HepG2 (cell line): Measurements from ENCODE around the gene ZBTB46. TPM values are rescaled to one million over a fixed set of nuclear protein-coding genes. Genes with fewer than 3 reads are reported as not detected.
A peak's percentile ranks its signal among the peaks of the same experiment; 100 is the strongest.

Source experiments
- ATAC-seq: fragments of 200-7000 bp; cut with Tn5 transposase; 3 replicates; pipeline ENCODE4 v1.9.1; 2020; ENCODE audit warnings: mild to moderate bottlenecking, moderate library complexity
- BruUV-seq: library from RNA; stranded (reverse); fragments of 400-500 nt; replicated peaks from 2 replicates; lab custom pipeline; 2021; lab: Mats Ljungman, UMichigan
- CTCF ChIA-PET: fragments of 300-600 bp; formaldehyde crosslinking; extraction: SDS; loops from one replicate; lab custom pipeline; 2021; ENCODE audit warnings: low total read pairs, inconsistent platforms, low intra/inter-chr PET ratio; lab: Yijun Ruan, JAX
- POLR2A ChIA-PET: fragments of 350-600 bp; sonication (Branson Sonifier 250); formaldehyde crosslinking; loops from one replicate; lab custom pipeline; 2020; ENCODE audit warnings: antibody characterized with exemption, inconsistent platforms; lab: Yijun Ruan, JAX
- DNase-seq: peaks from one replicate; pipeline ENCODE4 v3.0.0-alpha.2; 2015; ENCODE audit warnings: low spot score
- FAIRE-seq: peaks from 3 replicates; lab custom pipeline; 2011; peaks lifted over from hg19 to GRCh38; lab: Jason Lieb, UNC
- H2AFZ ChIP-seq: one replicate; pipeline ENCODE4 v1.6.1; 2011; ENCODE audit warnings: low read length, inconsistent platforms
- H3K27ac ChIP-seq: fragments of 300-600 bp; 3 replicates; pipeline ENCODE4 v1.8.0; 2011; ENCODE audit warnings: mixed run types, mild to moderate bottlenecking, mixed read lengths, low read length, inconsistent platforms; ENCODE audit not compliant: insufficient read depth; ENCODE audit errors: extremely low read length
- H3K27me3 ChIP-seq, 2 experiments: fragments of 200-600 bp in 1 of 2; 2 replicates in 1 of 2; 3 replicates in 1 of 2; pipeline versions ENCODE4 v1.6.0 to v1.8.0; 2011; ENCODE audit warnings: low read length in 2 of 2, mild to moderate bottlenecking in 2 of 2, moderate library complexity in 2 of 2, inconsistent platforms in 1 of 2; ENCODE audit not compliant: insufficient read depth in 2 of 2, control insufficient read depth in 1 of 2
- H3K36me3 ChIP-seq, 2 experiments: fragments of 200-600 bp in 1 of 2; replicated peaks in 1 of 2; 2 replicates in 1 of 2; 3 replicates in 1 of 2; pipeline versions ENCODE4 v1.5.1 to v1.8.0; 2011; ENCODE audit warnings: low read length in 2 of 2, inconsistent platforms in 1 of 2; ENCODE audit not compliant: insufficient read depth in 2 of 2, control insufficient read depth in 1 of 2
- H3K4me1 ChIP-seq: 2 replicates; pipeline ENCODE4 v1.5.1; 2012; ENCODE audit warnings: low read length, inconsistent platforms; ENCODE audit not compliant: insufficient read depth
- H3K4me2 ChIP-seq: 2 replicates; pipeline ENCODE4 v1.6.0; 2011; ENCODE audit warnings: low read depth, low read length, inconsistent platforms
- H3K4me3 ChIP-seq, 3 experiments: fragments of 200-600 bp in 1 of 3; sonication (generic), shearing (Covaris generic) in 1 of 3; replicated peaks in 1 of 3; 2 replicates each; pipeline ENCODE4 v1.5.1; 2011 to 2016; ENCODE audit warnings: low read length in 3 of 3, inconsistent platforms in 2 of 3, low read depth in 2 of 3, mild to moderate bottlenecking in 2 of 3, control low read depth in 1 of 3, mixed read lengths in 1 of 3; ENCODE audit not compliant: insufficient read depth in 1 of 3
- H3K79me2 ChIP-seq: one replicate; pipeline ENCODE4 v1.6.1; 2011; ENCODE audit warnings: low read length, inconsistent platforms; ENCODE audit not compliant: insufficient read depth
- H3K9ac ChIP-seq: 2 replicates; pipeline ENCODE4 v1.6.0; 2011; ENCODE audit warnings: mild to moderate bottlenecking, low read depth, low read length, inconsistent platforms; ENCODE audit not compliant: insufficient read depth
- H3K9me3 ChIP-seq: 2 replicates; pipeline ENCODE4 v1.5.1; 2012; ENCODE audit warnings: mild to moderate bottlenecking, low read length
- H4K20me1 ChIP-seq: 2 replicates; pipeline ENCODE4 v1.6.0; 2011; ENCODE audit warnings: inconsistent platforms, mild to moderate bottlenecking, low read length, moderate library complexity; ENCODE audit not compliant: insufficient read depth
- AGO2 ChIP-seq: fragments of 200-400 bp; formaldehyde crosslinking; optimal IDR thresholded peaks from 2 replicates; pipeline ENCODE3; 2017; ENCODE audit warnings: mild to moderate bottlenecking, low read depth, low read length, moderate library complexity
- HNRNPLL ChIP-seq: fragments of 200-400 bp; formaldehyde crosslinking; IDR thresholded peaks from 2 replicates; pipeline ENCODE4 v1.6.1; 2017; ENCODE audit warnings: mild to moderate bottlenecking, low read depth, low read length; ENCODE audit not compliant: poor library complexity, severe bottlenecking
- KDM2A ChIP-seq: sonication (generic); formaldehyde crosslinking; IDR thresholded peaks from 2 replicates; pipeline ENCODE4 v1.4.0; 2020; ENCODE audit warnings: low read depth, missing genetic modification reagents, borderline replicate concordance
- MAZ ChIP-seq, 2 experiments: sonication (generic) in 1 of 2; formaldehyde crosslinking in 1 of 2; IDR thresholded peaks; 2 replicates each; pipeline versions ENCODE4 v1.5.0 to v1.6.1; 2012 to 2020; ENCODE audit warnings: low read depth in 2 of 2, mild to moderate bottlenecking in 2 of 2, borderline replicate concordance in 1 of 2, improper control_type of control experiment in 1 of 2, low read length in 1 of 2, missing genetic modification reagents in 1 of 2, moderate library complexity in 1 of 2
- MTA1 ChIP-seq: sonication (generic); formaldehyde crosslinking; IDR thresholded peaks from 2 replicates; pipeline ENCODE4 v1.4.0; 2020; ENCODE audit warnings: missing genetic modification reagents, mild to moderate bottlenecking, borderline replicate concordance
- NFYC ChIP-seq: IDR thresholded peaks from 2 replicates; pipeline ENCODE4 v1.6.1; 2016; ENCODE audit warnings: missing genetic modification reagents, missing compliant biosample characterization
- NRL ChIP-seq: sonication (generic); formaldehyde crosslinking; IDR thresholded peaks from 2 replicates; pipeline ENCODE4 v1.5.0; 2020; ENCODE audit warnings: missing genetic modification reagents, mild to moderate bottlenecking, moderate library complexity, borderline replicate concordance
- PATZ1 ChIP-seq: sonication (generic); formaldehyde crosslinking; IDR thresholded peaks from 2 replicates; pipeline ENCODE4 v1.4.0; 2020; ENCODE audit warnings: missing genetic modification reagents
- POLR2A ChIP-seq, 2 experiments: IDR thresholded peaks; 2 replicates each; pipeline ENCODE4 v1.6.1; 2011; ENCODE audit warnings: low read depth in 2 of 2, low read length in 2 of 2, mild to moderate bottlenecking in 1 of 2, moderate library complexity in 1 of 2; ENCODE audit not compliant: insufficient read depth in 1 of 2
- POLR2AphosphoS5 ChIP-seq: IDR thresholded peaks from 2 replicates; pipeline ENCODE4 v1.6.1; 2012; ENCODE audit warnings: low read depth, low read length
- POLR2G ChIP-seq: fragments of 200-400 bp; formaldehyde crosslinking; IDR thresholded peaks from 2 replicates; pipeline ENCODE4 v1.6.1; 2018; ENCODE audit warnings: mild to moderate bottlenecking, low read depth, low read length, moderate library complexity
- RBFOX2 ChIP-seq: fragments of 200-400 bp; formaldehyde crosslinking; IDR thresholded peaks from 2 replicates; pipeline ENCODE4 v1.6.1; 2017; ENCODE audit warnings: low read depth, mild to moderate bottlenecking, low read length
- ZBTB38 ChIP-seq: sonication (generic); formaldehyde crosslinking; IDR thresholded peaks from 2 replicates; pipeline ENCODE4 v1.5.1; 2020; ENCODE audit warnings: mild to moderate bottlenecking, missing genetic modification reagents
- ZBTB7A ChIP-seq: sonication (generic); formaldehyde crosslinking; IDR thresholded peaks from 2 replicates; pipeline ENCODE4 v1.8.0; 2022; ENCODE audit warnings: mild to moderate bottlenecking, missing genetic modification reagents
- ZFP41 ChIP-seq: sonication (generic); formaldehyde crosslinking; IDR thresholded peaks from 2 replicates; pipeline ENCODE4 v1.4.0; 2020; ENCODE audit warnings: mild to moderate bottlenecking, missing genetic modification reagents, borderline replicate concordance
- ZNF326 ChIP-seq: sonication (generic); formaldehyde crosslinking; IDR thresholded peaks from 2 replicates; pipeline ENCODE4 v1.4.0; 2020; ENCODE audit warnings: missing genetic modification reagents, borderline replicate concordance
- ZNF556 ChIP-seq: sonication (generic); formaldehyde crosslinking; IDR thresholded peaks from 2 replicates; pipeline ENCODE4 v1.4.0; 2020; ENCODE audit warnings: mild to moderate bottlenecking, missing genetic modification reagents, borderline replicate concordance
- ZNF605 ChIP-seq: sonication (generic); formaldehyde crosslinking; IDR thresholded peaks from 2 replicates; pipeline ENCODE4 v1.8.0; 2022; ENCODE audit warnings: mild to moderate bottlenecking, missing genetic modification reagents
- ZNF670 ChIP-seq: sonication (generic); formaldehyde crosslinking; IDR thresholded peaks from 2 replicates; pipeline ENCODE4 v1.8.0; 2022; ENCODE audit warnings: mild to moderate bottlenecking, missing genetic modification reagents, borderline replicate concordance
- ZNF768 ChIP-seq: sonication (generic); formaldehyde crosslinking; IDR thresholded peaks from 2 replicates; pipeline ENCODE4 v1.4.0; 2020; ENCODE audit warnings: missing genetic modification reagents
- WGBS: methylation state at CpG from one replicate; pipeline ENCODE4 v1.1.6; 2017; ENCODE audit warnings: low lambda C conversion rate; 5-methylcytosine and 5-hydroxymethylcytosine counted together
- in situ Hi-C: cut with HindIII; loops from 2 replicates; pipeline ENCODE4 v1.10.0; 2017; ENCODE audit warnings: low pct_unique_long_range_greater_than_20kb; ENCODE audit not compliant: extremely low pct_ligation_motif_present
- intact Hi-C: fragments of 100-400 bp; cut with micrococcal nuclease; formaldehyde crosslinking; loops from one replicate; pipeline ENCODE4 v1.10.0; 2022; ENCODE audit not compliant: unreplicated experiment
- polyA plus RNA-seq, 8 experiments: library from polyadenylated mRNA; depleted of rRNA in 3 of 8; stranded (reverse) in 7 of 8; unstranded in 1 of 8; fragments of >200 nt; fragmentation: Illumina TruSeq in 4 of 8; extraction: Trizol in 4 of 8; gene quantifications; 2 replicates each; pipeline versions ENCODE4 v1.2.1 to v1.2.3, GENCODE V29; 2011 to 2016; ENCODE audit warnings: low read depth in 4 of 8, missing spikeins in 1 of 8, mixed read lengths in 1 of 8; ENCODE audit not compliant: insufficient read depth in 1 of 8
- total RNA-seq, 5 experiments: library from RNA; depleted of rRNA; stranded (reverse); fragments of >200 nt; fragmentation: Illumina TruSeq; extraction: Trizol; gene quantifications; 2 replicates each; pipeline ENCODE4 v1.2.3, GENCODE V29; 2016; ENCODE audit warnings: low read depth in 1 of 5

Gene ZBTB46
- total and polyA plus RNA-seq, 2 of the 13 experiments (the other 11 are each of a cell fraction or from before 2014, with no cell fraction given) = 1.6 to 13.5 TPM

GRCh38 chr20:63700199-63701050 is 130.6 kb downstream of the ZBTB46 start:
- ATAC-seq = no peak
- Histone ChIP-seq H2AFZ (no peak overlapping the region), H3K27ac (no peak overlapping the region), H3K4me2 (no peak overlapping the region), H3K36me3 (peaks cover 10 to 20% of the 10 kb centered on the region in 2 experiments), H3K9me3 (no peaks in the 10 kb centered on the region), H4K20me1 (peaks cover 4% of the 10 kb centered on the region; the same call in 1 of the 2 replicates), H3K9ac (no peak overlapping the region), H3K79me2 (peaks cover 1% of the 10 kb centered on the region), H3K4me3 (no peak overlapping the region), H3K4me1 (peaks cover 21% of the 10 kb centered on the region), H3K27me3 (no peaks in the 10 kb centered on the region)
- no TSS peak for BruUV-seq
- WGBS = 96% methylated on average over 41 of the region's 43 CpGs
- DNase-seq = no peak
- no peak for FAIRE-seq
- ChIA-PET POLR2A (no interaction called here), CTCF (no interaction called here)
- in situ Hi-C loops = loop anchor here (10.0 kb wide), 1 partner anchor 84 kb away; no protein-coding TSS in a partner anchor
- intact Hi-C loops = no loop called here
- TF ChIP-seq KDM2A (CRISPR knock-in tag) (peak; percentile 13; the same call in 1 of the 2 replicates), POLR2G (peak; percentile 48; the same call in 1 of the 2 replicates), ZNF326 (CRISPR knock-in tag) (peak; percentile 38; the same call in 1 of the 2 replicates), NFYC (no peak), POLR2AphosphoS5 (peak; percentile 14; the same call in 1 of the 2 replicates), NRL (CRISPR knock-in tag) (peak; percentile 9; the same call in 1 of the 2 replicates), MTA1 (CRISPR knock-in tag) (no peak), ZNF670 (CRISPR knock-in tag) (0 out of 2 replicates have a peak, but pooled peaks have one; percentile 36), ZNF605 (CRISPR knock-in tag) (0 out of 2 replicates have a peak, but pooled peaks have one; percentile 42), ZBTB7A (CRISPR knock-in tag) (0 out of 2 replicates have a peak, but pooled peaks have one; percentile 8), MAZ (IDR thresholded peaks at IDR 0.05; ENCODE audit: borderline replicate concordance, low read depth, low read length) (no peak), MAZ (CRISPR knock-in tag; IDR thresholded peaks at IDR 0.05; ENCODE audit: low read depth) (0 out of 2 replicates have a peak, but pooled peaks have one; percentile 23), ZFP41 (CRISPR knock-in tag) (no peak), ZNF768 (CRISPR knock-in tag) (peak; percentile 16; the same call in 1 of the 2 replicates), RBFOX2 (peak; percentile 57; the same call in 1 of the 2 replicates), ZNF556 (CRISPR knock-in tag) (0 out of 2 replicates have a peak, but pooled peaks have one; percentile 12), AGO2 (peak; percentile 83), HNRNPLL (peak; percentile 10), POLR2A (IDR thresholded peaks at IDR 0.05; ENCODE audit: insufficient read depth in 1 of 2, low read depth in 2 of 2, low read length in 2 of 2) (peak in 1 of 2 experiments; percentile 18; a peak in 2 of 4 replicates), ZBTB38 (CRISPR knock-in tag) (peak; percentile 63), PATZ1 (CRISPR knock-in tag) (0 out of 2 replicates have a peak, but pooled peaks have one; percentile 4)
